Smooth muscle cell (in vitro differentiated cells): ENCODE measurements around the gene SPATA2. TPM values are rescaled to one million over a fixed set of nuclear protein-coding genes. Genes with fewer than 3 reads are reported as not detected.

Experiments
- DNase-seq: peaks from one replicate; lab custom pipeline; 2025; ENCODE audit not compliant: unreplicated experiment; lab: John Stamatoyannopoulos, UW
- H2AFZ ChIP-seq: fragments of 200-600 bp; sonication (generic); 2 replicates; pipeline ENCODE4 v1.6.0; 2016; ENCODE audit warnings: antibody characterized with exemption, low read depth, mild to moderate bottlenecking
- H3F3A ChIP-seq: fragments of 200-600 bp; sonication (generic); 2 replicates; pipeline ENCODE4 v1.6.0; 2017; ENCODE audit warnings: antibody characterized with exemption, low read depth
- H3K27ac ChIP-seq: fragments of 200-600 bp; sonication (generic); 2 replicates; pipeline ENCODE4 v1.5.1; 2016; ENCODE audit warnings: low read depth, mild to moderate bottlenecking
- H3K27me3 ChIP-seq: fragments of 200-600 bp; sonication (generic); 2 replicates; pipeline ENCODE4 v1.6.1; 2016; ENCODE audit warnings: low read depth, mild to moderate bottlenecking
- H3K36me3 ChIP-seq: fragments of 200-600 bp; sonication (generic); 2 replicates; pipeline ENCODE4 v1.5.1; 2016; ENCODE audit warnings: low read depth
- H3K4me1 ChIP-seq: fragments of 200-600 bp; sonication (generic); 2 replicates; pipeline ENCODE4 v1.5.1; 2016; ENCODE audit warnings: low read depth
- H3K4me2 ChIP-seq: fragments of 200-600 bp; sonication (generic); 2 replicates; pipeline ENCODE4 v1.6.0; 2016; ENCODE audit warnings: mild to moderate bottlenecking
- H3K4me3 ChIP-seq: fragments of 200-600 bp; sonication (generic); 2 replicates; pipeline ENCODE4 v1.5.1; 2016; ENCODE audit warnings: mild to moderate bottlenecking
- H3K79me2 ChIP-seq: fragments of 200-600 bp; sonication (generic); 2 replicates; pipeline ENCODE4 v1.6.0; 2016; ENCODE audit warnings: low read depth, mild to moderate bottlenecking
- H3K9ac ChIP-seq: fragments of 200-600 bp; sonication (generic); 2 replicates; pipeline ENCODE4 v1.6.0; 2016; ENCODE audit warnings: low read depth
- H3K9me3 ChIP-seq: fragments of 200-600 bp; sonication (generic); replicated peaks from 2 replicates; pipeline ENCODE4 v1.5.1; 2016; ENCODE audit warnings: low read depth
- H4K20me1 ChIP-seq: fragments of 200-600 bp; sonication (generic); 2 replicates; pipeline ENCODE4 v1.6.0; 2016; ENCODE audit warnings: low read depth
- WGBS: methylation state at CpG from one replicate; pipeline ENCODE4 v1.1.7; 2016; ENCODE audit warnings: low lambda C conversion rate; 5-methylcytosine and 5-hydroxymethylcytosine counted together
- polyA plus RNA-seq: library from polyadenylated mRNA; unstranded; fragments of >200 nt; fragmentation: Nextera tagmentation; extraction: Ambion mirVana; gene quantifications from 2 replicates; pipeline ENCODE4 v1.2.1, GENCODE V29; 2016
- total RNA-seq: library from RNA; depleted of rRNA; stranded (reverse); fragments of >200 nt; gene quantifications from 2 replicates; pipeline ENCODE4 v1.2.3, GENCODE V29; 2014
- TF ChIP-seq, protein P1 (sequence below): fragments of 200-600 bp; sonication (generic); IDR thresholded peaks from 2 replicates; pipeline ENCODE4 v1.5.1; 2017; ENCODE audit warnings: borderline replicate concordance, mild to moderate bottlenecking, antibody characterized with exemption; ENCODE audit not compliant: insufficient read depth, poor library complexity, severe bottlenecking

Gene SPATA2
- total and polyA plus RNA-seq, 2 experiments from 2014 or later = 3.9 to 9.9 TPM

DNA sequence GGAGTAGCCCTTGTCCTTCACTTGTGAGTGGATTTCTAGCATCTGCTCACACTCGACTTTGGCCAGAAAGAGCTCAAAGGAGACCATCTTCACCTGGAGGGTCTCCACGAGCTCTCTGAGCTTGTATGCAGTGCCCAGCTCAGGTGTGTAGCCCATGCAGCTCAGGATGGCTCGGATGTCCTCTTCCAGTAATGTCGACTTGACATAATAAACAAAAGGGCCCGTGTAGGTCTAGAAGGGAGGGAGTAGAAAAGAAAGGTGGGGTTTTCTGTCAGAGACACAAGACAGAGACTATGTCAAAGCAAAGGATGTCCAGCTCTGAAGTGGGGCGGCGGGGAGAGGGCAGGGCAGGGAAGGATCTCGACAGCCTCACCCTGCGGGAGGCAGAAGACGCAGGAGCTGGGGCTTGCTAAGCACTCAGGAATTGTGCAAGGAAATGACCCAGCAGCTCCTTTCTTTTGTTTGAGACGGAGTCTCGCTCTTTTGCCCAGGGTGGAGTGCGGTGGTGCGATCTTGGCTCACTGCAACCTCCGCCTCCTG, 8.6 kb downstream of the SPATA2 start:
- Histone ChIP-seq H3K27me3 (no peaks in the 10 kb centered on the region), H3K79me2 (peaks cover 29% of the 10 kb centered on the region), H3K9ac (no peak overlapping the region), H4K20me1 (peaks cover 73% of the 10 kb centered on the region), H3K9me3 (no peaks in the 10 kb centered on the region), H3K4me2 (no peak overlapping the region), H3K4me3 (no peak overlapping the region), H3K27ac (no peak overlapping the region), H2AFZ (no peak overlapping the region), H3K36me3 (no peaks in the 10 kb centered on the region), H3F3A (no peaks in the 10 kb centered on the region), H3K4me1 (no peaks in the 10 kb centered on the region)
- TF ChIP-seq, protein P1, sequence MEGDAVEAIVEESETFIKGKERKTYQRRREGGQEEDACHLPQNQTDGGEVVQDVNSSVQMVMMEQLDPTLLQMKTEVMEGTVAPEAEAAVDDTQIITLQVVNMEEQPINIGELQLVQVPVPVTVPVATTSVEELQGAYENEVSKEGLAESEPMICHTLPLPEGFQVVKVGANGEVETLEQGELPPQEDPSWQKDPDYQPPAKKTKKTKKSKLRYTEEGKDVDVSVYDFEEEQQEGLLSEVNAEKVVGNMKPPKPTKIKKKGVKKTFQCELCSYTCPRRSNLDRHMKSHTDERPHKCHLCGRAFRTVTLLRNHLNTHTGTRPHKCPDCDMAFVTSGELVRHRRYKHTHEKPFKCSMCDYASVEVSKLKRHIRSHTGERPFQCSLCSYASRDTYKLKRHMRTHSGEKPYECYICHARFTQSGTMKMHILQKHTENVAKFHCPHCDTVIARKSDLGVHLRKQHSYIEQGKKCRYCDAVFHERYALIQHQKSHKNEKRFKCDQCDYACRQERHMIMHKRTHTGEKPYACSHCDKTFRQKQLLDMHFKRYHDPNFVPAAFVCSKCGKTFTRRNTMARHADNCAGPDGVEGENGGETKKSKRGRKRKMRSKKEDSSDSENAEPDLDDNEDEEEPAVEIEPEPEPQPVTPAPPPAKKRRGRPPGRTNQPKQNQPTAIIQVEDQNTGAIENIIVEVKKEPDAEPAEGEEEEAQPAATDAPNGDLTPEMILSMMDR = no peak
- WGBS = 94% methylated on average over 15 of the region's 15 CpGs
- no peak for DNase-seq

DNA sequence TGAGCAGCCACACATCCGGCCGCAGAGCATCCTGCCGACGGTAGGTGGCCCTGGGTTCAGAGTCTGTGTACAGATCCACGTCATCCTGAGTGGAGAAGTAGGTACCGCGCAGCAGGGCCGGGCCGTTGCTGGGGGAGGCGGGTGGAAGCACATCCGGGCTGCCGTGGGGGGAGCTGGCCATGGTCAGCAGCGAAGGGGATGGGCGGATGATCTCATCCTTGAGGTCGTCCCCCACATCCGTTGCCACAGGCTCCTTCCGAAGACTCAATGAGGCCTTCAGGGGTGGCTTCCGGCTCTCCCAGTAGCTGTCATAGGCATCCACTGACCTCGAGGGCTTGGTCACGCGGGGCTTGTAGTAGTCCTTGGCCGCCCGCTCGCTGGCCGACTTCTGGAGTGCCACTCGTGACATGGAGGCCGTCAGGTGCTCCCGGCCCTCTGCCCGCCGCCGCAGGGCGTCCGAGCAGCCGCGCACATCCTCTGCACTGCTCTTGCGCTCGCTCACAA, 9.2 kb downstream of the SPATA2 start:
- Histone ChIP-seq H3F3A (no peaks in the 10 kb centered on the region), H3K9me3 (no peaks in the 10 kb centered on the region), H3K9ac (no peak overlapping the region), H3K79me2 (peaks cover 24% of the 10 kb centered on the region), H3K4me1 (no peaks in the 10 kb centered on the region), H3K36me3 (no peaks in the 10 kb centered on the region), H3K27me3 (no peaks in the 10 kb centered on the region), H3K4me2 (no peak overlapping the region), H3K27ac (no peak overlapping the region), H2AFZ (no peak overlapping the region), H3K4me3 (no peak overlapping the region), H4K20me1 (peaks cover 70% of the 10 kb centered on the region)
- no peak for DNase-seq
- TF ChIP-seq, protein P1 = no peak
- WGBS = 97% methylated on average over 31 of the region's 37 CpGs

GRCh38 chr20:49905415-49906091, 9.8 kb downstream of the SPATA2 start:
- no peaks in the 10 kb centered on the region for H3K9me3 ChIP-seq
- no peak overlapping the region for H3K27ac ChIP-seq
- no peaks in the 10 kb centered on the region for H3F3A ChIP-seq
- H3K4me1 ChIP-seq = no peaks in the 10 kb centered on the region
- no peak overlapping the region for H3K9ac ChIP-seq
- 97% methylated on average over 29 of the region's 29 CpGs for WGBS
- H3K27me3 ChIP-seq = no peaks in the 10 kb centered on the region
- H2AFZ ChIP-seq = no peak overlapping the region
- H3K4me2 ChIP-seq = no peak overlapping the region
- no peaks in the 10 kb centered on the region for H3K36me3 ChIP-seq
- peaks cover 64% of the 10 kb centered on the region for H4K20me1 ChIP-seq
- TF ChIP-seq, protein P1 = no peak
- H3K4me3 ChIP-seq = no peak overlapping the region
- DNase-seq = no peak
- H3K79me2 ChIP-seq = peaks cover 18% of the 10 kb centered on the region
